Smooth muscle cell of trachea (primary cell): ENCODE results near the gene ARHGAP25. TPM values are rescaled to one million over a fixed set of nuclear protein-coding genes. Genes with fewer than 3 reads are reported as not detected.

ENCODE experiments used
- total RNA-seq: library from RNA; depleted of rRNA; stranded (reverse); fragments of >200 nt; gene quantifications from 2 replicates; pipeline ENCODE4 v1.2.1, GENCODE V29; 2014

Gene ARHGAP25
- total RNA-seq, result 0.66 and 1.7 TPM in 2 replicates

GRCh38 chr2:68734688-68735525 lies at the start of gene ARHGAP25:
Gene ARHGAP25, plus strand, starts transcription at chr2:68734811. Its CDS starts 389 bp downstream, at chr2:68735200.

GRCh38 chr2:68871159-68871764 lies 136.7 kb downstream of the ARHGAP25 start, which contains the start of gene BMP10:
Gene BMP10, minus strand, starts transcription at chr2:68871397. Its CDS starts 39 bp downstream, at chr2:68871358.

Other genes with a start within 250 kb of the ARHGAP25 start
- gene PROKR1, start 91.2 kb upstream of the ARHGAP25 start, total RNA-seq, result not detected in 2 replicates
- gene BMP10, start 136.6 kb downstream of the ARHGAP25 start, total RNA-seq, result not detected in 2 replicates
- not detected in 2 replicates for gene GKN2, start 218.1 kb downstream of the ARHGAP25 start, total RNA-seq
- gene GKN1, start 239.8 kb downstream of the ARHGAP25 start, total RNA-seq, result not detected in 2 replicates